H1 (cell line): ENCODE data around the gene TTC13. TPM values are rescaled to one million over a fixed set of nuclear protein-coding genes. Genes with fewer than 3 reads are reported as not detected.

Experiments used
- ATF2 ChIP-seq: IDR thresholded peaks from 2 replicates; pipeline ENCODE4 v1.6.1; 2012; ENCODE audit warnings: low read length, inconsistent platforms
- KDM4A ChIP-seq: IDR thresholded peaks from one replicate; pipeline ENCODE4 v1.7.1; 2012; ENCODE audit warnings: low read depth, mild to moderate bottlenecking, moderate library complexity, low read length, inconsistent platforms; ENCODE audit not compliant: severe bottlenecking
- NRF1 ChIP-seq: IDR thresholded peaks from 2 replicates; pipeline ENCODE4 v1.6.1; 2011; ENCODE audit warnings: mild to moderate bottlenecking, low read depth, low read length, improper control_type of control experiment
- SIX5 ChIP-seq: IDR thresholded peaks from 2 replicates; pipeline ENCODE4 v1.6.1; 2011; ENCODE audit warnings: mild to moderate bottlenecking, low read depth, low read length
- polyA plus RNA-seq, 7 experiments: library from polyadenylated mRNA; depleted of rRNA in 3 of 7; stranded (reverse) in 5 of 7; unstranded in 2 of 7; fragments of >200 nt in 5 of 7; fragments of 200-250 nt in 2 of 7; gene quantifications; 1 replicate in 5 of 7; 2 replicates in 1 of 7; 4 replicates in 1 of 7; pipeline versions ENCODE4 v1.2.1 to v1.2.3, GENCODE V29; 2011 to 2013; ENCODE audit warnings: missing spikeins in 2 of 7, mixed read lengths in 2 of 7
- total RNA-seq: library from RNA; stranded (reverse); fragmentation: NEBNext Ultra II Directional; extraction: Animal tissue kit (Norgen Biotek cat#: 25700); gene quantifications from 2 replicates; pipeline ENCODE4 v1.2.1, GENCODE V29; 2021

TTC13 gene
- total and polyA plus RNA-seq, 2 of the 8 experiments (the other 6 are each of a cell fraction or from before 2014, with no cell fraction given) = 3.1 to 7.1 TPM

- TF ChIP-seq ATF2 (no peak), NRF1 (no peak), KDM4A (no peak), SIX5 (no peak)
Measured at GRCh38 chr1:230915078-230915477, 63.6 kb downstream of the TTC13 start (continued).
